Ureter (tissue), 1 donor: ENCODE data around the gene ADGRD1. TPM values are rescaled to one million over a fixed set of nuclear protein-coding genes. Genes with fewer than 3 reads are reported as not detected.

Source experiments
- DNase-seq: peaks from one replicate; pipeline ENCODE4 v3.0.0-alpha.2; 2020; ENCODE audit warnings: low spot score
- total RNA-seq: library from RNA; stranded (reverse); gene quantifications from one replicate; pipeline ENCODE4 v1.2.4, GENCODE V29; 2023
- donor health status: DM: yes; HTN: yes; CAD: no.

Gene ADGRD1
- total RNA-seq, 1 donor from 2014 or later = 80.2 TPM

GRCh38 chr12:131102991-131103668, 149.4 kb downstream of the ADGRD1 start:
- peak; percentile 42 for DNase-seq

GRCh38 chr12:131103669-131104462, 150.2 kb downstream of the ADGRD1 start:
- DNase-seq = peak; percentile 37

- peak; percentile 88 for DNase-seq
Measured at GRCh38 chr12:131104463-131105350, 151.0 kb downstream of the ADGRD1 start.

- DNase-seq = no peak
Measured at GRCh38 chr12:131105351-131105735, 151.6 kb downstream of the ADGRD1 start.

- DNase-seq = no peak
Measured at GRCh38 chr12:131105736-131106348, 152.1 kb downstream of the ADGRD1 start.

- DNase-seq = no peak
Measured at GRCh38 chr12:131106349-131106941, 152.7 kb downstream of the ADGRD1 start.

- DNase-seq = no peak
Measured at GRCh38 chr12:131108177-131108955, 154.7 kb downstream of the ADGRD1 start.

- DNase-seq = no peak
Measured at GRCh38 chr12:131111446-131111845, 157.7 kb downstream of the ADGRD1 start.

GRCh38 chr12:131112021-131112420, 158.3 kb downstream of the ADGRD1 start:
- no peak for DNase-seq

GRCh38 chr12:131112700-131113290, 159.1 kb downstream of the ADGRD1 start:
- DNase-seq = no peak

GRCh38 chr12:131113568-131114270, 160.0 kb downstream of the ADGRD1 start:
- DNase-seq = no peak

- DNase-seq = no peak
Measured at GRCh38 chr12:131114271-131114670, 160.6 kb downstream of the ADGRD1 start.

- DNase-seq = no peak
Measured at GRCh38 chr12:131114942-131115584, 161.4 kb downstream of the ADGRD1 start.

GRCh38 chr12:131115766-131116467, 162.2 kb downstream of the ADGRD1 start:
- DNase-seq = no peak

GRCh38 chr12:131116468-131117117, 162.9 kb downstream of the ADGRD1 start:
- no peak for DNase-seq

- no peak for DNase-seq
Measured at GRCh38 chr12:131117438-131118245, 163.9 kb downstream of the ADGRD1 start.

GRCh38 chr12:131118371-131118770, 164.7 kb downstream of the ADGRD1 start:
- DNase-seq = no peak
